GM18861 (cell line): ENCODE data around the gene PRDX5.

Experiments
- ATAC-seq: cut with Tn5 transposase; IDR thresholded peaks from one replicate; pipeline ENCODE4 v1.9.1; 2021; ENCODE audit not compliant: unreplicated experiment

Gene PRDX5

GRCh38 chr11:64317961-64318765 lies at the start of gene PRDX5:
TSS of gene PRDX5 (plus strand) at chr11:64318121. CDS start at chr11:64318216, 95 bp downstream.
- ATAC-seq: peak; percentile 63

DNA sequence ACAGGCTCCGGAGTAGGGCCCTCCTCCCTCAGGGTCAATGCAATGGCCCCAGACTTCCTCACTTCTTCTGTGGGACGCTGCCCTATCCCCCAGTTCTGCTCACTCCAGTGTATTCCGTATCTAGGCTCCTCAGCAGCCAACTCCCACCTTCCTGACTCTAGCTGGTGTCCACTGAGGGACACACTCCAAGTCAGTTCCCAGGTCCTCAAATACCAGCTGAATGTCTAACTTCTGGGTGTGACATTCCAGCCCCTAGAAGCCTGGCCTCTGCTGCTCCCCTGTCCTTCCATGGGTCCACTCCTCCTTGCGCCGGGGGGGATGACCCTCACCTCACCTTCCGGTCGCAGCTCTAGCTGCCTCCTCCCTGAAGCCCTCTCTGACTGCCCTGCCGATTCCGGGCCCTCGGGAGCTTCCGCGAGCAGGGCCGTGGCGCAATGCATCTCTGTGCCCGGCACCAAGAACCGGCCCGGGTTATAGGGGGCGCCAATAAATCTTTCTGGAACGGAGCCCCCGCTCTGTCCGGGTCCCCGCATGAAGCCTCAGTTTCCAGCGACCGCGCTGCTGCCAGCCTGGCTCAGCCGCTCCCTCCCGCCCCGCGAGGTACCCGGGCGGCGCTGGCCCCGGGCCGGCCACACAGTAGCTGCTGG lies 48.9 kb upstream of the PRDX5 start:
- peak; percentile 17 for ATAC-seq

DNA sequence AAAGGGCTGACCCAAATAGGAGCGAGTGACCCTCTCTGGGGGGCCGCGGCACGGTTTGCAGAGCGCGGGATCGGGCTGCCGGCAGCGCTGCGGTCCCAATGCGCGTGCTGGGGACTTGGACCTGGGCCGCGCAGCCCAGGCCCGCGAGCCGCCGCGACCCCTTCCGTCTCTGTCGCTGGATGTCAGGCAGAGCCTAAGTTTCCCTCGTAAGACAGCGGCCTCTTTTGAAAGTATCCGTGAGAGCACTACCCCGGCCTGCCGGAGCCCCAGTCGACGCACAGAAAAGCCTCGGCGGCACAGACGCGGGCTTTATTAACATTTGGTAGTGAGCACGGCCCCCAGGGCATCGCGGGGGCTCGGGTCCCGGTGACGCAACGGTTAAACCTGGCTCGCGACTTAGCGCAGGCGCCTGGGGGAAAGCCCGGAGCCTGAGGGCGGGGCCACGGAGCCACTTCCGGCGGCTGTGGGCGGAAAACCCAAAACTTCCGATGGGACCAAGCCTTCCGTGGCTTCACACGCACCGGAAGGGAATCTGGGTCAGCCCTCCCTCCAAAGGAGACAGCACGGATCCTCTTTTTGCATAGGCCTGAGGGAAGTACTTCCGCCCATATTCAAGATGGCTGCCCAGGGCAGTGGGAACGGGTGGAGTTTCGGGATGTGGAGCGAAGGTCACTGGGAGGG lies 48.2 kb upstream of the PRDX5 start:
- ATAC-seq: peak; percentile 50

DNA sequence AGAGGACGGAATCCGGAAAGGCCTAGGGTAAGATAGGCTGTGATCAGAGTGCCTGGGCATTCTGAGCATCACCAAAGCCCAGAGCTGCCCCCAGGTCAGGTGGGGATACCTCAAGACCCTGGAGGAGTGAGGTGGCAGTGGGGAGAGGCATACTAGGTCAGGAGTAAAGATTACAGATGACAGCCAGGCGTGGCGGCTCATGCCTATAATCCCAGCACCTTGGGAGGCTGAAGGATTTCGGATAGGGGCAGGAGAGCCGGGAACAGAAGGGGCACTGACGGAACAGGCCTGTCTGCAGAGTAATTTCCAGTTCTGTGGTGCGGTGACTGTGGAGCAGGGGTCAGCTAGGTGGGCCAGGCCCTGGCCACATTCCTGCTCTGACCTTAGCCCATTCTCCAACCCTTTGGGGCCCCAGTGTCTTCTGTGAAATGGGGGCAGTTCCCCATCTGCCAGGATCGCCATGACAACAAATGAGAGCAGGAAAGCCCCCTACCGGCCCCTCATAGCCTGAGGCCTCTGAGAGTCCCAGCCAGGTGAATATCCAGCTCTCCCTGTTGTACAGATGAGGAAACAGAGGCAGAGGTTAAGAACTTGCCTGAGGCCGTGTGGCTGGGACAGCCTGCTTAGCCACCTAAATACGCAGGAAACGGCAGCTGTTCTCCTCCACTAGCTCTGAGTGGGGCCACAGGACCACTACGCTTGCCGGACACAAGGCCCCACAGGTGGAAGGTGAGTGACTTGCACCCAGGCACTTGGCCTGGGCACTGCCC lies 42.7 kb upstream of the PRDX5 start:
- ATAC-seq: no peak

GRCh38 chr11:64275841-64276240 lies 42.1 kb upstream of the PRDX5 start:
- ATAC-seq: no peak

DNA sequence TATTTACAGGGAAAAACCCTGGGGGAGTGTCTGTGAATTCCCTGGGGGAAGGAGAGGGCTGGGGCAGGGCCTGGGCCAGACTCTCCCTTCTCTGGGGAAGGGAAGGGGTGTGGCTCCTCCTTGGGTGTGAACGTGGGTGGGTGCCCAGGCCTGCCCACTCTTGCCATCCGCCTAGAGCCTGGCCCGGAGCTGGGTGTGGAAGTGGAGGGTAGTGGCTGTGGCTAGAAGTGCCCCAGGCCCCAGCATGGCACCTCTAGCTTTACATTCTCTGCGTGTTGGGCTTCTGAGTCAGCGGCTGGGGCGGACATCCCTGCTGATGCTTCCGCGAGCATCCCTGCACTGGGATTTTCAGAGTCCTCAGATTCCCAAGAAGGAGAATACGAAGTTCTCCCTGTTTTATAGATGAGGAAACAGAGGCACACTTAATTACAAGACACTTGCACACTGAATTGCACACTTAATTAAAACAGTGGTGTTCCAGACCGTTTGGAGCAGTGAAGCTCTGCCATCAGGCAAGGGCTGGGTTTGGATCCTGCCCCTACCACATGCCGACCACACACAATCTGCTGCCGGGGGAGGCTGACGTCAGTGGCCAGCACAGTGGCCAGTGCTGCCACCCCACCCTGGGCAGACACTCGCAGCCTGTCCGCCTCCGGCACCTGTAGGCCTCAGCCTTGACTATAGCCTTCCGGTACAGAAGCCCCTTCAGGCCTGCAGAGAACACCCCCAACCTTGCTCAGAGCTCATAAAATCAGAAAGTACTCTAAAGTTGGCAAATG lies 41.1 kb upstream of the PRDX5 start:
- ATAC-seq: no peak

DNA sequence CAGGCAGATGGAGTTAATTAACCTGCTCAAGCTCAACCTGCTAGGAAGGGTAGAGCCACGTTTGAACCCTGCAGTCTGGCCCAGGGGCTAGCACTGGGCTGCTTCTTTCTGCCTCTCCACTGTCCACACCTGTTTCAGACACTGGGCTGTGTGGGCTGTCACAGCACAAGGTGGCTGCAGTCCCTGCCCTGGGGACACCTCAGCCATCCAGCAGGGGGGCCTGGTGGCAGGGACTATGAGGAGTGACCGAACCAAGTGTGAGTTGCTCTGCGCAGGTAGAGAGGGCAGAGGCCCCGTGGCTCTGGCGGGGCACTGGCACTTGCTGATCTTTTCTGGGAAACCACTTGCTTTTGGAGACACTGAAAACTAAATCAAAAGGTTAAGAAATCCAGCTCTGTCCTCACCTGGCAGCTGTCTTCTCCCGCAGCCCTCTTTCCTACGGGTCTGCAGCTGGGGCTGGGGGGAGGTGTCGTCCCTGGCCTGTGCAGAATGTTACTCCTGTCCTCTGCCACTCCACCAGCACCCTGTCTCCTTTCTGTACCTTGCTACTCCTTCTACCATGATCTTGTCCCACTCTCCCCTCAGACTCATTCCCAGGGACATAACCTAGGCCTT lies 39.2 kb upstream of the PRDX5 start:
- no peak for ATAC-seq

- no peak for ATAC-seq
Observed at GRCh38 chr11:64281957-64282770, 35.8 kb upstream of the PRDX5 start.

GRCh38 chr11:64283092-64283491 lies 34.8 kb upstream of the PRDX5 start:
- no peak for ATAC-seq

- ATAC-seq: peak; percentile 59
Observed at GRCh38 chr11:64284048-64284961, 33.6 kb upstream of the PRDX5 start, which contains the start of gene BAD. TSS of gene BAD (minus strand) at chr11:64284665. CDS start at chr11:64284368, 297 bp downstream.

DNA sequence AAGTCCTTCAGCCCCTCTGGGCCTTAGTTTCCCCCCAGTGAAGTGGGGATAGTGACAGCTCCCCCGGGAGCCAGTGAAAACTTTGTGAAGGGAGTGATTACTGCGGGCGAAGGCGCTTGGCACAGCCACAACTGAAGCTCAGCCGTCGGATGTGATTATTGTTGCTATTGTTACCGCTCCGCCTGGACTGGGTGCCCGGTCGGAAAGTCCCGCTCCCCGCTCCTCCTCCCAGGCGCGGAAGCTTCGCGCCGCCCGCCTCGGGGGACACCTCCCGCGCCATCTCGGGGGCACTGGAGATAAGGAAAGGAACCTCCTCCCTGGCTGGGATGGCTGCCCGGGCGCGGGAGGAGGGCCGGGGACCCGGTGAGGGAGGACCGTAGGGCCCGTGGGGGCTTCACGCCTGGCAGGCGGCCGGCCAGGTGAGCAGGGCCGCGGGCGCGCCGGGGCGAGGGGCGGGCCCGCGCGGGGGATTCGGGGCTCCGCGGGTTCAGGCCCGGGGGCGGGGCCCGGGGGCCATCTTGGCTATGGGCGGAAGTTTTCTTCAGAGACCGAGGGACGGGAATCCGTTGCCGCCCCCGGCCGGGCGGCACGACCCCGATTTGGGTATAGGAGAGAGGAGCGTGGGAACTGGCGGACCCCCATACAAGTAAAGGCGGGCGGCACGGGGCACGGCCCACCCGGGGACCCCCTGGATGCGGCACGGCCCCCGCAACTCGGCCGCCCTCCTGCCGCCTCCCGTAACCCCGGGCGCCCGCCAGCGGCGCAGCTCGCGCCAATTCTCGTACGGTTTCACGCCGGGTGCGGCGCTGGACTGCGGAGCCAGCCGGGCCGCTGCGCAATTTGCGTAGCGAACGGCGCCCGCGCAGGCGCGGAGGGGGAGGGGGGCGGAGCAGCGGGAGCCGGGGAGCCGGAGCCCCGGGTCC lies 32.7 kb upstream of the PRDX5 start, which contains the start of gene GPR137:
TSS of gene GPR137 (plus strand) at position 887 of the 923 bp plus-strand sequence. CDS start 677 bp downstream, outside the sequence.
- ATAC-seq: peak; percentile 51

DNA sequence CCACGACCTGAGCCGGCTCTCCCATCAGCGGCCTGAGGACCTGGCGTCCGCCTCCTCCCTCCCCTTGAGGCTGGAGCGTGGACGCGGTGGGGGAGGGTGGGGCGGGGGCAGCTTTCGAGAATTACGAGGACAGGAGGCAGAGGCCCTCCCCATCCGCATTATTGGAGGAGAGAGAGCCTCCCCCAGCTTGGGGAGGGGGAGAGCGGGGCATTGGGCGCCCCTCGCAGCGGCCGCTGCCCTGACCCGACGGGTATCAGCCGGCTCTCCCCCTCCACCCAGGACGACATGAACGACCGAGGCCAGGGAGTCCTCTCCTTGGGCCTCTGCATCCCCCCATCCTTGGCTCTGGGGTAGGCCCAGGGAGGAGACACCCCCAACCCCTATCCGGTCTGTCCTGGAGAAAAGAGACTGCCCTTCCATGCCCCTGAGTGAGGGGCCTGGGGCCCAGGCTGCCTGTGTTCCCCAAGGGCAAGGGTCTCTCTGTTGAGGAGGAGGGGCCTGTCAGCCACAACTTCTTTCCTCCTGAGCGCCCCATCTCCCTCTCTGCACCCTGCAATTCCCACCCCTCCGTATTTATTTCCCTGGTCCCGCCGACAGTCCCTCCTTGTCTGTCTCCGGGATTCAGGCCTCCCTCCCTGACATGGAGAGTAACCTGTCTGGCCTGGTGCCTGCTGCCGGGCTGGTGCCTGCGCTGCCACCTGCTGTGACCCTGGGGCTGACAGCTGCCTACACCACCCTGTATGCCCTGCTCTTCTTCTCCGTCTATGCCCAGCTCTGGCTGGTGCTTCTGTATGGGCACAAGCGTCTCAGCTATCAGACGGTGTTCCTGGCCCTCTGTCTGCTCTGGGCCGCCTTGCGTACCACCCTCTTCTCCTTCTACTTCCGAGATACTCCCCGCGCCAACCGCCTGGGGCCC lies 31.8 kb upstream of the PRDX5 start:
- no peak for ATAC-seq

- no peak for ATAC-seq
Observed at GRCh38 chr11:64286801-64287159, 31.1 kb upstream of the PRDX5 start.

DNA sequence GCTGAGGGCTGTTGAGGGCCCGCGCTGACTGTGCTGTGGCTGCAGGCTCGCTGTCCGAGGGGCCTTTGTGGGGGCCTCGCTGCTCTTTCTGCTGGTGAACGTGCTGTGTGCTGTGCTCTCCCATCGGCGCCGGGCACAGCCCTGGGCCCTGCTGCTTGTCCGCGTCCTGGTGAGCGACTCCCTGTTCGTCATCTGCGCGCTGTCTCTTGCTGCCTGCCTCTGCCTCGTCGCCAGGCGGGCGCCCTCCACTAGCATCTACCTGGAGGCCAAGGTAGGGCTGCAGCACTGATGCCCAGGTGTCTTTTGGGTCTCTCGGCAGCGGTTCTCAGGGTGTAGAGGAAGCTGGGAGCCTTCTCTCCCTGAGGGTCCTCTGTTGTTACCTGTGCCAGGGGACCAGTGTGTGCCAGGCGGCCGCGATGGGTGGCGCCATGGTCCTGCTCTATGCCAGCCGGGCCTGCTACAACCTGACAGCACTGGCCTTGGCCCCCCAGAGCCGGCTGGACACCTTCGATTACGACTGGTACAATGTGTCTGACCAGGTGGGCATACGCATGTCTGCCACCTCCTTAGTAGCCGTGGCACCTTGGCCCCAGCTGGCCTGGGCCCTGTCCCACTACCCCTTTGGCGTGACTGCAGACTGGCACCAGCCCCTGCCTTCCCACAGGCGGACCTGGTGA lies 30.1 kb upstream of the PRDX5 start:
- ATAC-seq: no peak

DNA sequence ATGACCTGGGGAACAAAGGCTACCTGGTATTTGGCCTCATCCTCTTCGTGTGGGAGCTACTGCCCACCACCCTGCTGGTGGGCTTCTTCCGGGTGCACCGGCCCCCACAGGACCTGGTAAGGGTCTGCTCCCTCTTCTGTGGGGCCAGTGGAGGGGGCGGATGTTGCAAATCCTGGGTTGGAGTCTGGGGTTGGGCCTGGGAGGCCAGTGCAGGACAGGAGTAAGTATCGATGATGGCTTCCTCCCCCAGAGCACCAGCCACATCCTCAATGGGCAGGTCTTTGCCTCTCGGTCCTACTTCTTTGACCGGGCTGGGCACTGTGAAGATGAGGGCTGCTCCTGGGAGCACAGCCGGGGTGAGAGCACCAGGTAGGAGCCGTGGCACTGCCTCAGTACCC lies 29.6 kb upstream of the PRDX5 start:
- no peak for ATAC-seq
